HEK293 (cell line): ENCODE measurements around the gene CENPB.

Experiments
- CTCF ChIA-PET: fragments of 350-600 bp; formaldehyde crosslinking; extraction: SDS; loops from one replicate; lab custom pipeline; 2021; ENCODE audit warnings: antibody characterized with exemption; lab: Yijun Ruan, JAX
- POLR2A ChIA-PET: fragments of 300-600 bp; formaldehyde crosslinking; extraction: SDS; loops from one replicate; lab custom pipeline; 2020; ENCODE audit warnings: antibody characterized with exemption, inconsistent platforms; lab: Yijun Ruan, JAX
- H3K27ac ChIP-seq: fragments of 200-500 bp; sonication (Bioruptor generic); 2 replicates; pipeline ENCODE4 v1.5.1; 2014; ENCODE audit warnings: low read depth, low read length, control low read depth, inconsistent platforms; ENCODE audit errors: extremely low read depth
- H3K36me3 ChIP-seq, 2 experiments: fragments of 200-500 bp in 1 of 2; sonication (Bioruptor generic) in 1 of 2; 1 replicate in 1 of 2; 2 replicates in 1 of 2; pipeline ENCODE4 v1.5.1; 2014 to 2017; ENCODE audit warnings: inconsistent platforms in 2 of 2, low read length in 2 of 2; ENCODE audit not compliant: control insufficient read depth in 2 of 2, insufficient read depth in 1 of 2
- H3K4me1 ChIP-seq: fragments of 200-500 bp; sonication (Bioruptor generic); 2 replicates; pipeline ENCODE4 v1.5.1; 2014; ENCODE audit warnings: mild to moderate bottlenecking, low read length, inconsistent platforms; ENCODE audit not compliant: control insufficient read depth, insufficient read depth
- H3K4me3 ChIP-seq: 2 replicates; pipeline ENCODE4 v1.5.1; 2011; ENCODE audit warnings: low read depth, mild to moderate bottlenecking, control low read depth, low read length, moderate library complexity
- H3K9me3 ChIP-seq: fragments of 200-500 bp; sonication (Bioruptor generic); 2 replicates; pipeline ENCODE4 v1.5.1; 2014; ENCODE audit warnings: low read depth, low read length, inconsistent platforms; ENCODE audit not compliant: control insufficient read depth, insufficient read depth
- KLF7 ChIP-seq: fragments of 450-650 bp; formaldehyde crosslinking; IDR thresholded peaks from 2 replicates; pipeline ENCODE4 v1.5.1; 2016; ENCODE audit warnings: missing biosample characterization, missing genetic modification characterization, borderline replicate concordance
- MZF1 ChIP-seq: fragments of 450-650 bp; formaldehyde crosslinking; IDR thresholded peaks from 2 replicates; pipeline ENCODE4 v1.5.1; 2017; ENCODE audit warnings: missing biosample characterization, missing genetic modification characterization, borderline replicate concordance
- ZNF10 ChIP-seq: fragments of 450-650 bp; formaldehyde crosslinking; IDR thresholded peaks from 2 replicates; pipeline ENCODE4 v1.5.1; 2017; ENCODE audit warnings: missing biosample characterization, missing genetic modification characterization
- ZNF121 ChIP-seq: fragments of 450-650 bp; formaldehyde crosslinking; IDR thresholded peaks from 2 replicates; pipeline ENCODE4 v1.5.1; 2016; ENCODE audit warnings: missing biosample characterization, missing genetic modification characterization
- ZNF157 ChIP-seq: fragments of 450-650 bp; formaldehyde crosslinking; IDR thresholded peaks from 2 replicates; pipeline ENCODE4 v1.5.1; 2016; ENCODE audit warnings: missing biosample characterization, missing genetic modification characterization
- ZNF202 ChIP-seq: fragments of 450-650 bp; formaldehyde crosslinking; IDR thresholded peaks from 2 replicates; pipeline ENCODE4 v1.5.1; 2016; ENCODE audit warnings: missing biosample characterization, missing genetic modification characterization, borderline replicate concordance
- ZNF23 ChIP-seq: fragments of 450-650 bp; formaldehyde crosslinking; IDR thresholded peaks from 2 replicates; pipeline ENCODE4 v1.5.1; 2016; ENCODE audit warnings: missing biosample characterization, missing genetic modification characterization, borderline replicate concordance
- ZNF398 ChIP-seq: fragments of 450-650 bp; formaldehyde crosslinking; IDR thresholded peaks from 2 replicates; pipeline ENCODE4 v1.5.1; 2017; ENCODE audit warnings: missing biosample characterization, missing genetic modification characterization
- ZNF449 ChIP-seq: fragments of 450-650 bp; formaldehyde crosslinking; IDR thresholded peaks from 2 replicates; pipeline ENCODE4 v1.5.1; 2017; ENCODE audit warnings: missing biosample characterization, mild to moderate bottlenecking, missing genetic modification characterization, moderate library complexity
- ZNF692 ChIP-seq: fragments of 450-650 bp; formaldehyde crosslinking; IDR thresholded peaks from 2 replicates; pipeline ENCODE4 v1.5.1; 2016; ENCODE audit warnings: missing biosample characterization, missing genetic modification characterization
- ZNF776 ChIP-seq: fragments of 450-650 bp; formaldehyde crosslinking; IDR thresholded peaks from 2 replicates; pipeline ENCODE4 v1.5.0; 2017; ENCODE audit warnings: missing biosample characterization, missing genetic modification characterization, borderline replicate concordance

CENPB gene

GRCh38 chr20:3800256-3800877 is 13.8 kb upstream of the CENPB start:
- H3K4me3 ChIP-seq: no peak overlapping the region
- no peak overlapping the region for H3K27ac ChIP-seq
- TF ChIP-seq MZF1 (no peak), ZNF776 (tag by site-specific recombination) (no peak), ZNF157 (tag by site-specific recombination) (no peak), ZNF692 (tag by site-specific recombination) (no peak), ZNF202 (tag by site-specific recombination) (no peak), ZNF10 (tag by site-specific recombination) (no peak), KLF7 (no peak), ZNF121 (no peak)
- peaks cover 23 to 80% of the 10 kb centered on the region in 2 experiments for H3K36me3 ChIP-seq
- H3K9me3 ChIP-seq: no peaks in the 10 kb centered on the region
- H3K4me1 ChIP-seq: peaks cover 12% of the 10 kb centered on the region
- ChIA-PET CTCF (interaction anchor here (1.1 to 1.6 kb wide), 3 partner anchors 13 to 52 kb away, joined by 3 to 10 read pairs (median 4); partner anchors contain the start of gene AP5S1), POLR2A (interaction anchor here (0.6 to 2.0 kb wide), 5 partner anchors 10 to 26 kb away, joined by 3 to 7 read pairs (median 4); no protein-coding TSS in a partner anchor)

- Histone ChIP-seq H3K4me3 (no peak overlapping the region), H3K36me3 (peaks cover 19 to 66% of the 10 kb centered on the region in 2 experiments), H3K9me3 (no peaks in the 10 kb centered on the region), H3K27ac (no peak overlapping the region), H3K4me1 (peaks cover 12% of the 10 kb centered on the region)
- TF ChIP-seq ZNF449 (0 out of 2 replicates have a peak, but pooled peaks have one; percentile 21), ZNF398 (tag by site-specific recombination) (no peak)
- CTCF ChIA-PET: interaction anchor here (0.6 to 0.9 kb wide), 2 partner anchors 21 to 57 kb away, joined by 6 read pairs; partner anchors contain the start of gene AP5S1
- POLR2A ChIA-PET: no interaction called here
Measured at GRCh38 chr20:3798908-3799248, 12.3 kb upstream of the CENPB start.

- H3K4me3 ChIP-seq: no peak overlapping the region
Measured at GRCh38 chr20:3798373-3798768, 11.8 kb upstream of the CENPB start.

More at GRCh38 chr20:3798373-3798768, 11.8 kb upstream of the CENPB start:
- H3K4me1 ChIP-seq: peaks cover 12% of the 10 kb centered on the region
- no peak overlapping the region for H3K27ac ChIP-seq
- peaks cover 14 to 61% of the 10 kb centered on the region in 2 experiments for H3K36me3 ChIP-seq
- no peaks in the 10 kb centered on the region for H3K9me3 ChIP-seq
- ChIA-PET CTCF (no interaction called here), POLR2A (interaction anchor here (0.7 kb wide), 1 partner anchor 10 kb away, joined by 4 read pairs; no protein-coding TSS in a partner anchor)
- no peak for TF ChIP-seq ZNF23 (tag by site-specific recombination)
